Astrocyte of the spinal cord (primary cell): Measurements from ENCODE around the gene AGRP.

Experiments
- DNase-seq: peaks from one replicate; pipeline ENCODE4 v3.0.0; 2011; ENCODE audit warnings: low read depth, low spot score
- H3K4me3 ChIP-seq: 2 replicates; pipeline ENCODE4 v1.5.1; 2011; ENCODE audit warnings: low read depth, mild to moderate bottlenecking, low read length, moderate library complexity
- CTCF ChIP-seq: IDR thresholded peaks from 2 replicates; pipeline ENCODE4 v1.5.1; 2012; ENCODE audit warnings: low read depth, mild to moderate bottlenecking, low read length, inconsistent platforms
- in situ Hi-C: cut with HindIII; loops from 2 replicates; pipeline ENCODE4 v1.10.0; 2017; ENCODE audit warnings: low sequenced_read_pairs

Gene AGRP

GRCh38 chr16:67471758-67472384, 11.5 kb downstream of the AGRP start:
- no peak for TF ChIP-seq CTCF
- no peak for DNase-seq
- H3K4me3 ChIP-seq: no peak overlapping the region

GRCh38 chr16:67470359-67470758, 13.0 kb downstream of the AGRP start:
- in situ Hi-C loops: no loop called here
- no peak overlapping the region for H3K4me3 ChIP-seq
- TF ChIP-seq CTCF: no peak
- no peak for DNase-seq

More at GRCh38 chr16:67471758-67472384, 11.5 kb downstream of the AGRP start:
- in situ Hi-C loops: no loop called here

DNA sequence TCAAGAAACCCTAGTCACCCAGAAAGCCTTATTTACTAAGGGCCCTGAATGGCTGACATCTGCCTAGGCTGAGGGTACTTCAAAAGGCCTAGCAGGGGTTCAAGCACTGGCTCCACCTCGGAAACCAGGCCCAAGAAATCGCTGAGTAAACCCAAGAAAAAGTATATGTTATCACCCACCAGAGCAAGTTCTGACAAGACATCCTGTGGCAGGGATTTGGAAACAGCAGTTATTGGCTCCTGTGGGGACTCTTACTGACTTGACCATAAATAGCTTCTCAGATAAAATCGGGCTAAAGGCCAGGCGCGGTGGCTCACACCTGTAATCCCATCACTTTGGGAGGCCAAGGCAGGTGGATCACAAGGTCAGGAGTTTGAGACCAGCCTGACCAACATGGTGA, 14.6 kb downstream of the AGRP start:
- no peak for DNase-seq
- in situ Hi-C loops: no loop called here
- no peak overlapping the region for H3K4me3 ChIP-seq
- TF ChIP-seq CTCF: no peak

GRCh38 chr16:67466581-67466980, 16.8 kb downstream of the AGRP start:
- in situ Hi-C loops: no loop called here
- no peak overlapping the region for H3K4me3 ChIP-seq
- no peak for TF ChIP-seq CTCF
- DNase-seq: no peak

GRCh38 chr16:67464565-67464964, 18.8 kb downstream of the AGRP start:
- in situ Hi-C loops: no loop called here
- no peak overlapping the region for H3K4me3 ChIP-seq
- TF ChIP-seq CTCF: no peak
- no peak for DNase-seq

DNA sequence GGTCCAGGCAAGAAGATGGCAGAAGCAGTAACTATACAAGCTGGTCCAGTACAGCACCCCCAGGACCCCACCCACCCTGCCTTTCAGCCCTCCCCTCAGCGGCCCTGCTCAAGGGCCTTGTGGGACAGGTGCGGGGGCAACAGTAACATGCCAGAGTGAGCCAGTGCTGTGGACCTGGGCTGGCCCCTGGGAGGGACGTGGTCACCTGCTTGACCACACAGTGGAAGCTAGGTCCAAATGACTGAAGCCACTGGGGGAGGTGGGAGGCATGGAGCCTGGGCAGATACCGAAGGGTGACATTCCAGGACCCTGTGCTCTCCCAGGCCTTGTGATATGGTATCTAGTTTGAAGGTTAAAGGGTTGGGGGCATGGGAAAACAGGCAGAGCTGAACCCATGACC, 19.7 kb downstream of the AGRP start:
- in situ Hi-C loops: no loop called here
- DNase-seq: no peak
- no peak for TF ChIP-seq CTCF
- H3K4me3 ChIP-seq: no peak overlapping the region
